NB4 (cell line): ENCODE measurements around the gene ZNF223.
A peak's percentile ranks its signal among the peaks of the same experiment; 100 is the strongest.

ENCODE experiments used
- DNase-seq: peaks from one replicate; pipeline ENCODE4 v3.0.0; 2010; ENCODE audit warnings: low read depth
- H3K4me3 ChIP-seq: one replicate; pipeline ENCODE4 v1.5.1; 2011; ENCODE audit warnings: mild to moderate bottlenecking, low read depth, low read length, moderate library complexity
- MAX ChIP-seq: IDR thresholded peaks from 2 replicates; pipeline ENCODE4 v1.6.1; 2011; ENCODE audit warnings: low read depth, low read length
- MYC ChIP-seq: IDR thresholded peaks from 2 replicates; pipeline ENCODE4 v1.6.1; 2011; ENCODE audit warnings: low read depth, low read length
- POLR2A ChIP-seq: IDR thresholded peaks from 2 replicates; pipeline ENCODE4 v1.6.1; 2011; ENCODE audit warnings: mild to moderate bottlenecking; ENCODE audit not compliant: insufficient read length; ENCODE audit errors: extremely low read depth
- TF ChIP-seq, protein P1 (sequence below): IDR thresholded peaks from one replicate; pipeline ENCODE4 v1.5.1; 2012; ENCODE audit warnings: low read depth, low read length

ZNF223 gene

DNA sequence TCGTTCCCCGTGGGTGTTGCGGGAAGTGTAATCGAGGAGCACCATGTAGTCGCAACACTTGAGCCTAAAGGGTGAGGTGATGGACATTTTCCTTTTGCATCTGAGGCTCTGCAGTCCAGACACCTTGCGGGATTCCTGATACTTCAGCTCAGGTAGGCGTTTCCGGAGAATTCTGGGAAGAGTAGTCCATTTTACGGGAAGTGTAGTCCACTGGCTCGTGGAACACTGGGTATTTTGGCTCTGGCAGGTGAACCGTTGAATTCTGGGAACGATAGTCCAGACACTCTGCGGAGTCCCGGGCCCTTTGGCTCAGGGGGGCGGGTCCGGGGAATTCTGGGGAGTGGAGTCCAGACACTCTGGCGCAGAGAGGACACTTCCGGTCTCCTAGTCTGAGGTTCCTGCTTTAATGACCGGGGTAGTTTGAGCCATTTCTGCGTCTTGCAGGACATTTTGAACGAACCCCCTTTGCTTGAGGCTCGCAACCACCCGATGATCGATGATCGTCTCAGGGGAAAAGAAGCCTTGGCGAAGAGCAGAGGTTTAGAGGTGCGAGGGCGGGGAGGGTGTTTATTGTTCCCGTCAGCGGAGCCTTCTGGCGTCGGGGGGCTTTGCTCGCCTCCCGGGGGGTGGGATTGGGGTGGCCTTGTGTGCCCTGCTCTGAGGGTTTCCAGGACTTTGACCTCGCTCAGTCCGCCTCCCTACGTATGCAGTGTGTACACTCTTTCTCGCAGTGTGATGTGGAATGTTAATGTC, at the start of gene ZNF223:
TSS of gene ZNF223 (plus strand) at position 387 of the 753 bp plus-strand sequence. CDS start 3,141 bp downstream, outside the sequence.
- peak within 1 kb of the TSS; percentile 82 for H3K4me3 ChIP-seq
- DNase-seq: peak; percentile 84

DNA sequence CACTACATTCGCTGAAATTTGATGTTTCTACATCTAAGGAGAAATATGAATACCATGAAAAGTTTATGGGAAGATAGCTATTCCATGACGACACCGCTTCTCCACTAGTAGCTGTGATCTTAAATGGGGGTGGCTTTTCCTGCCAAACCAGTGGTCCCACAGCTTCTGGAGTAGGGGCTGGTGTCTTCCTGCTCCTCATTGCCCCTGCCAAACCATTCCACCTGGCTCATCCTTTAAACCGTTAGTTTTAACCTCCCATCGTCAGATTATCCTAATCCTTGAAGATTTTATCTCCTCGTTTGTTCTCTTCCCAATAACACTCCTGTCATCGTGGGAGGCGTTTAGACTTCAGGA, 49.6 kb upstream of the ZNF223 start:
- no peak for DNase-seq
- TF ChIP-seq MYC (no peak), POLR2A (no peak), MAX (no peak)
- TF ChIP-seq, protein P1, sequence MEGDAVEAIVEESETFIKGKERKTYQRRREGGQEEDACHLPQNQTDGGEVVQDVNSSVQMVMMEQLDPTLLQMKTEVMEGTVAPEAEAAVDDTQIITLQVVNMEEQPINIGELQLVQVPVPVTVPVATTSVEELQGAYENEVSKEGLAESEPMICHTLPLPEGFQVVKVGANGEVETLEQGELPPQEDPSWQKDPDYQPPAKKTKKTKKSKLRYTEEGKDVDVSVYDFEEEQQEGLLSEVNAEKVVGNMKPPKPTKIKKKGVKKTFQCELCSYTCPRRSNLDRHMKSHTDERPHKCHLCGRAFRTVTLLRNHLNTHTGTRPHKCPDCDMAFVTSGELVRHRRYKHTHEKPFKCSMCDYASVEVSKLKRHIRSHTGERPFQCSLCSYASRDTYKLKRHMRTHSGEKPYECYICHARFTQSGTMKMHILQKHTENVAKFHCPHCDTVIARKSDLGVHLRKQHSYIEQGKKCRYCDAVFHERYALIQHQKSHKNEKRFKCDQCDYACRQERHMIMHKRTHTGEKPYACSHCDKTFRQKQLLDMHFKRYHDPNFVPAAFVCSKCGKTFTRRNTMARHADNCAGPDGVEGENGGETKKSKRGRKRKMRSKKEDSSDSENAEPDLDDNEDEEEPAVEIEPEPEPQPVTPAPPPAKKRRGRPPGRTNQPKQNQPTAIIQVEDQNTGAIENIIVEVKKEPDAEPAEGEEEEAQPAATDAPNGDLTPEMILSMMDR: no peak
- peak overlapping the region; percentile 86 for H3K4me3 ChIP-seq

More for the DNA sequence above, at the start of gene ZNF223:
- TF ChIP-seq MAX (no peak), MYC (no peak), POLR2A (no peak)
- TF ChIP-seq, protein P1: no peak

DNA sequence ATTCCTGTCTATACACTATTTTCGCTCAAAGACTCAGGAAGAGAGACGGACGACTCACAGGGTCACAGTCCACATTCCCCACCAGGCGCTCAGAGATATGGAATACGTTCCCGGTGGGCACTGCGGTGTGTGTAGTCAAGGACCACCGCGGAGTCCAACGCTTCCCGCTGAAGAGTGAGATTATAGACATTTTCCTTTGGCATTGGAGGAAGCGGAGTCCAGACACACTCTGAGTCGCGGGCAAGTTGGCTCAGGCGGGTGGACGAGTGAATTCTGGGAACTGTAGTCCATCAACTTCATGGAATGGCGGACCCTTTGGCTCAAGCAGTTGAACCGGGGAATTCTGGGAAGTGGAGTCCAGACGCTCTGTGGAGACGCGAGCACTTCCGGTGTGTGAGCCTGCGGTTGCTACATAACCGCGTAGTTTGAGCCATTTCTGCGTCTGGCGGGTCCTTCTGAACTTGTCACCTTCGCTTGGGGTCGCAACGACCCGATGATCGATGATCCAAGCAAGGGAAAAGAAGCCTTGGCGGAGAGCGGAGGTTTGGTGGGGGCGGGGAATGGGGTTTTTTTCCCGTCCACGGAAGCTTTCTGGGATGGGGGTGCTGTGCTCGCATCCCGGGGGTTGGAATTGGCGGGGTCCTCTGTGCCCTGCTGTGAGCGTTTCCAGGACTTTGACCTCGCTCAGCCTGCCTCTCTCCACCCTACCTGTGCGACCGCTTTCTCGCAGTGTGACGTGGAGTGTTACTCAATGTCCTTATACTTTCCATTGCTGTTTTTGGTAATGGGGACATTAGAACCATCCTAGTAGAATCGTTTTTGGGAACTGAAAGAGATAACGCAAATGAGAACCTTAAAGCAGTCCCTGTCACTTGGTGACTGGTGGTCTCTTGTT, 49.0 kb upstream of the ZNF223 start, which contains the start of gene ZNF230:
TSS of gene ZNF230 (plus strand) at position 392 of the 895 bp plus-strand sequence. CDS start 4,122 bp downstream, outside the sequence.
- TF ChIP-seq MAX: no peak
- peak within 1 kb of the TSS; percentile 86 for H3K4me3 ChIP-seq
- DNase-seq: peak; percentile 95

DNA sequence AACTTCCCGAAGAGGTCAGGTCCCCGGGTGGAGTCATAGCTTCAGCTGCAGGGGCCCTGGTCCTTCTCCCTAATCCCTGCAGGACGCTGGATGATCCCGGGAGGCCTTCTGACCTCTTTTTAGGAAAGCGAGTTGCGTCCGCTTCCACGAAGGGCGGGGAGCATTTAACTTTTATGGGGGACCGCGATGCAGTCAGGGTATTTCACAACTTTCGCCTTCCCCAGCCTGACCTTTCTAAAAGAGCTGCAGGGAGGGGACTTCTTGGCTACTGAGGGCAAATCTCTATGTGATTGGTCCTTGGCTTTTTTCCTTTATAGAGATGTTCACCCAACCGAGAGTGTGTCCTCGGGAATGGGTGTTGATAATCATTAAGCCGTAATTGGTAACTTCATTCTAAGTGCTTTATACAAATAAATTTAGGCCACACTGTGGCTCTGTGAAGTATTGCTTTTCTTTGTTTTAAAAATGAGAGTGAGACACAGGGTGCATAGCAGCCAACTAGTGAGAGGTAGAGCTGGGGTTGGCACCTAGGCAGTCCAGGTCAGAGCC, 48.3 kb upstream of the ZNF223 start:
- peak; percentile 66 for DNase-seq
- TF ChIP-seq MYC (no peak), MAX (no peak), POLR2A (no peak)
- TF ChIP-seq, protein P1: no peak
- H3K4me3 ChIP-seq: peak overlapping the region; percentile 86

DNA sequence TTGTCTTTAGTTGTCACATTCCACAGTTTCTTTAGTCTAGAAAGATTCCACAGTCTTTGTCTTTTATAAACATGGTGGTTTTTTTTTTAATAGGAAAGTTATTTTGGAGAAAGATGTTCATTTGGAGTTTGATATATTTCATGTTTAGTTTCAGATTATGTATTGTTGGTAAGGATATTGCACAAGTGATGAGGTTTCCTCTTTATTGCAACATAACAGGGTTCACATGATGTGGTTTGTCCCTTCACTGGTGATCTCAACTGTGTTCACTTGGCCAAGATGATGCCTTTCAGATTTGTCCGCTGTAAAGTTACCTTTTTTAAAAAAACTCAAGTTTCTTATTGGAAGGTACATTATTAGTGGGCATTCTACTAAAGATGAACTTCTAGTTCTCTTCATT, 45.9 kb upstream of the ZNF223 start:
- peak; percentile 73 for DNase-seq
- TF ChIP-seq POLR2A: no peak
- no peak for TF ChIP-seq MYC
- no peak for TF ChIP-seq MAX
- TF ChIP-seq, protein P1: no peak
- no peak overlapping the region for H3K4me3 ChIP-seq
